H9 (cell line): ENCODE data around the gene OR2T10. TPM values are rescaled to one million over a fixed set of nuclear protein-coding genes. Genes with fewer than 3 reads are reported as not detected.

Experiments used
- DNase-seq: peaks from one replicate; pipeline ENCODE4 v3.0.0-alpha.2; 2017
- H2AFZ ChIP-seq: one replicate; pipeline ENCODE4 v1.6.1; 2013; ENCODE audit warnings: mild to moderate bottlenecking, low read length, control low read depth, moderate library complexity
- H2AK5ac ChIP-seq: 2 replicates; pipeline ENCODE4 v1.6.1; 2013; ENCODE audit warnings: low read length, control low read depth, mixed read lengths; ENCODE audit not compliant: insufficient read length
- H2BK120ac ChIP-seq: one replicate; pipeline ENCODE4 v1.6.1; 2013; ENCODE audit warnings: low read depth, mild to moderate bottlenecking, low read length, control low read depth, inconsistent platforms; ENCODE audit not compliant: poor library complexity, severe bottlenecking
- H2BK12ac ChIP-seq: 2 replicates; pipeline ENCODE4 v1.6.1; 2013; ENCODE audit warnings: low read length, control low read depth, mixed read lengths, low read depth; ENCODE audit not compliant: insufficient read length
- H2BK15ac ChIP-seq: 2 replicates; pipeline ENCODE4 v1.6.1; 2013; ENCODE audit warnings: low read depth, low read length, control low read depth
- H2BK20ac ChIP-seq: one replicate; pipeline ENCODE4 v1.6.1; 2013; ENCODE audit warnings: low read depth, mild to moderate bottlenecking, low read length, control low read depth, inconsistent platforms; ENCODE audit not compliant: poor library complexity, severe bottlenecking
- H2BK5ac ChIP-seq: 2 replicates; pipeline ENCODE4 v1.6.1; 2013; ENCODE audit warnings: low read length, control low read depth, mixed read lengths; ENCODE audit not compliant: insufficient read length
- H3K14ac ChIP-seq: 2 replicates; pipeline ENCODE4 v1.6.1; 2013; ENCODE audit warnings: low read length, control low read depth; ENCODE audit not compliant: insufficient read depth
- H3K18ac ChIP-seq: 2 replicates; pipeline ENCODE4 v1.6.1; 2013; ENCODE audit warnings: low read depth, mild to moderate bottlenecking, mixed read lengths, low read length, control low read depth; ENCODE audit not compliant: insufficient read length
- H3K23ac ChIP-seq: 2 replicates; pipeline ENCODE4 v1.6.1; 2013; ENCODE audit warnings: low read length, control low read depth, mixed read lengths, low read depth; ENCODE audit not compliant: insufficient read length
- H3K23me2 ChIP-seq: 2 replicates; pipeline ENCODE4 v1.6.1; 2013; ENCODE audit warnings: low read depth, mild to moderate bottlenecking, mixed read lengths, low read length, control low read depth; ENCODE audit not compliant: insufficient read length, poor library complexity, severe bottlenecking
- H3K27ac ChIP-seq: 2 replicates; pipeline ENCODE4 v1.5.1; 2013; ENCODE audit warnings: low read length, control low read depth, mixed read lengths, low read depth; ENCODE audit not compliant: insufficient read length
- H3K27me3 ChIP-seq: 2 replicates; pipeline ENCODE4 v1.6.1; 2013; ENCODE audit warnings: low read length, control low read depth, inconsistent platforms; ENCODE audit not compliant: insufficient read depth
- H3K4ac ChIP-seq: 2 replicates; pipeline ENCODE4 v1.6.1; 2013; ENCODE audit warnings: low read depth, mild to moderate bottlenecking, control low read depth, inconsistent platforms, low read length, moderate library complexity
- H3K4me1 ChIP-seq: 2 replicates; pipeline ENCODE4 v1.6.1; 2013; ENCODE audit warnings: low read length, control low read depth, inconsistent platforms; ENCODE audit not compliant: insufficient read depth
- H3K4me2 ChIP-seq: 2 replicates; pipeline ENCODE4 v1.6.1; 2013; ENCODE audit warnings: low read length, control low read depth, mixed read lengths; ENCODE audit not compliant: insufficient read length, insufficient read depth
- H3K56ac ChIP-seq: 2 replicates; pipeline ENCODE4 v1.6.1; 2013; ENCODE audit warnings: low read depth, mild to moderate bottlenecking, mixed read lengths, low read length, control low read depth; ENCODE audit not compliant: insufficient read length
- H3K79me1 ChIP-seq: 2 replicates; pipeline ENCODE4 v1.6.1; 2013; ENCODE audit warnings: low read depth, mild to moderate bottlenecking, moderate library complexity, low read length, control low read depth, inconsistent platforms; ENCODE audit not compliant: insufficient read depth, poor library complexity, severe bottlenecking
- H3K79me2 ChIP-seq: 2 replicates; pipeline ENCODE4 v1.6.1; 2013; ENCODE audit warnings: low read length, control low read depth, inconsistent platforms; ENCODE audit not compliant: insufficient read depth
- H3K9ac ChIP-seq: 2 replicates; pipeline ENCODE4 v1.6.1; 2013; ENCODE audit warnings: low read length, control low read depth, mixed read lengths; ENCODE audit not compliant: insufficient read length; ENCODE audit errors: extremely low read depth
- H3K9me3 ChIP-seq: one replicate; pipeline ENCODE4 v1.6.1; 2013; ENCODE audit warnings: low read depth, low read length, inconsistent platforms; ENCODE audit not compliant: control insufficient read depth
- H3T11ph ChIP-seq: one replicate; pipeline ENCODE4 v1.6.1; 2013; ENCODE audit warnings: mild to moderate bottlenecking, low read length, control low read depth, inconsistent platforms
- H4K20me1 ChIP-seq: one replicate; pipeline ENCODE4 v1.6.1; 2013; ENCODE audit not compliant: control insufficient read depth, insufficient read length, insufficient read depth
- H4K5ac ChIP-seq: 2 replicates; pipeline ENCODE4 v1.6.1; 2013; ENCODE audit warnings: low read depth, mild to moderate bottlenecking, mixed read lengths, low read length, control low read depth; ENCODE audit not compliant: insufficient read length
- H4K8ac ChIP-seq: replicated peaks from 2 replicates; pipeline ENCODE4 v1.6.1; 2013; ENCODE audit warnings: low read length, control low read depth, mixed read lengths, low read depth; ENCODE audit not compliant: insufficient read length
- H4K91ac ChIP-seq: 2 replicates; pipeline ENCODE4 v1.6.1; 2013; ENCODE audit warnings: low read depth, mild to moderate bottlenecking, moderate library complexity, mixed read lengths, low read length, control low read depth; ENCODE audit not compliant: insufficient read length
- H3K27ac Mint-ChIP-seq, 3 experiments: 2 replicates in 2 of 3; 3 replicates in 1 of 3; pipeline ENCODE4 v1.8.0; 2020 to 2021; ENCODE audit warnings: mixed read lengths in 3 of 3, mild to moderate bottlenecking in 1 of 3, moderate library complexity in 1 of 3
- H3K27me3 Mint-ChIP-seq: 2 replicates; pipeline ENCODE4 v1.8.0; 2021; ENCODE audit warnings: low read depth, mild to moderate bottlenecking, moderate library complexity, mixed read lengths
- H3K36me3 Mint-ChIP-seq, 3 experiments: 2 replicates in 2 of 3; 3 replicates in 1 of 3; pipeline ENCODE4 v1.8.0; 2020 to 2021; ENCODE audit warnings: low read depth in 3 of 3, mixed read lengths in 3 of 3; ENCODE audit not compliant: insufficient read depth in 1 of 3
- H3K4me1 Mint-ChIP-seq, 2 experiments: 2 replicates each; pipeline ENCODE4 v1.8.0; 2020; ENCODE audit warnings: mixed read lengths in 2 of 2
- H3K4me3 Mint-ChIP-seq, 2 experiments: 2 replicates in 1 of 2; 3 replicates in 1 of 2; pipeline ENCODE4 v1.8.0; 2020 to 2021; ENCODE audit warnings: mild to moderate bottlenecking in 2 of 2, mixed read lengths in 2 of 2, moderate library complexity in 1 of 2
- H3K9me3 Mint-ChIP-seq, 2 experiments: 2 replicates in 1 of 2; 3 replicates in 1 of 2; pipeline ENCODE4 v1.8.0; 2020; ENCODE audit warnings: mild to moderate bottlenecking in 2 of 2, mixed read lengths in 2 of 2, moderate library complexity in 1 of 2
- WGBS: extraction: QIAGEN DNeasy Blood & Tissue Kit; methylation state at CpG from one replicate; pipeline ENCODE4 v1.1.7; 2013; ENCODE audit warnings: missing lambda C conversion rate, low lambda C conversion rate, mixed read lengths; ENCODE audit not compliant: insufficient read length; ENCODE audit errors: extremely low coverage; 5-methylcytosine and 5-hydroxymethylcytosine counted together
- total RNA-seq: library from RNA; stranded (reverse); gene quantifications from 2 replicates; pipeline ENCODE4 v1.2.1, GENCODE V29; 2021
- TF ChIP-seq, protein P1 (sequence below): fragments of 200-600 bp; sonication (generic); conservative IDR thresholded peaks from 3 replicates; pipeline ENCODE4 v1.8.0; 2021; ENCODE audit warnings: antibody characterized with exemption, mild to moderate bottlenecking

Gene OR2T10
- total RNA-seq, 1 experiment from 2014 or later: not detected

GRCh38 chr1:248611883-248612414 is 14.4 kb upstream of the OR2T10 start:
- H3K27ac Mint-ChIP-seq: no peak overlapping the region
- Histone ChIP-seq H3K27ac (no peak overlapping the region), H3K4me1 (no peaks in the 10 kb centered on the region), H3K27me3 (no peaks in the 10 kb centered on the region), H3K4me2 (no peak overlapping the region), H2BK12ac (no peak overlapping the region), H3K9ac (no peak overlapping the region), H2BK120ac (no peak overlapping the region), H3K79me2 (no peaks in the 10 kb centered on the region), H2AK5ac (no peak overlapping the region), H3K79me1 (no peaks in the 10 kb centered on the region), H3K23me2 (no peaks in the 10 kb centered on the region), H3K14ac (no peak overlapping the region), H3T11ph (no peak overlapping the region), H3K9me3 (peaks cover 67% of the 10 kb centered on the region), H3K23ac (no peak overlapping the region), H2BK20ac (no peak overlapping the region), H4K5ac (no peak overlapping the region), H4K20me1 (no peaks in the 10 kb centered on the region), H2BK5ac (no peak overlapping the region), H4K91ac (no peak overlapping the region), H4K8ac (no peak overlapping the region), H3K4ac (no peak overlapping the region), H3K18ac (no peak overlapping the region), H2BK15ac (no peak overlapping the region), H3K56ac (no peak overlapping the region), H2AFZ (no peak overlapping the region)
- H3K4me3 Mint-ChIP-seq: no peak overlapping the region
- peaks cover 8 to 37% (median 12%) of the 10 kb centered on the region in 3 experiments; a peak in 4 of 7 replicates for H3K36me3 Mint-ChIP-seq
- H3K4me1 Mint-ChIP-seq: no peaks in the 10 kb centered on the region
- H3K9me3 Mint-ChIP-seq: peaks cover 86 to 87% of the 10 kb centered on the region in 2 experiments
- H3K27me3 Mint-ChIP-seq: no peaks in the 10 kb centered on the region; the same call in 1 of the 2 replicates
- TF ChIP-seq, protein P1, sequence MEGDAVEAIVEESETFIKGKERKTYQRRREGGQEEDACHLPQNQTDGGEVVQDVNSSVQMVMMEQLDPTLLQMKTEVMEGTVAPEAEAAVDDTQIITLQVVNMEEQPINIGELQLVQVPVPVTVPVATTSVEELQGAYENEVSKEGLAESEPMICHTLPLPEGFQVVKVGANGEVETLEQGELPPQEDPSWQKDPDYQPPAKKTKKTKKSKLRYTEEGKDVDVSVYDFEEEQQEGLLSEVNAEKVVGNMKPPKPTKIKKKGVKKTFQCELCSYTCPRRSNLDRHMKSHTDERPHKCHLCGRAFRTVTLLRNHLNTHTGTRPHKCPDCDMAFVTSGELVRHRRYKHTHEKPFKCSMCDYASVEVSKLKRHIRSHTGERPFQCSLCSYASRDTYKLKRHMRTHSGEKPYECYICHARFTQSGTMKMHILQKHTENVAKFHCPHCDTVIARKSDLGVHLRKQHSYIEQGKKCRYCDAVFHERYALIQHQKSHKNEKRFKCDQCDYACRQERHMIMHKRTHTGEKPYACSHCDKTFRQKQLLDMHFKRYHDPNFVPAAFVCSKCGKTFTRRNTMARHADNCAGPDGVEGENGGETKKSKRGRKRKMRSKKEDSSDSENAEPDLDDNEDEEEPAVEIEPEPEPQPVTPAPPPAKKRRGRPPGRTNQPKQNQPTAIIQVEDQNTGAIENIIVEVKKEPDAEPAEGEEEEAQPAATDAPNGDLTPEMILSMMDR: no peak
- WGBS: no CpG with 5 or more reads among the region's 4 CpGs
- DNase-seq: no peak
